ENCODE results near the gene DNAH7. TPM values are rescaled to one million over a fixed set of nuclear protein-coding genes. Genes with fewer than 3 reads are reported as not detected.

The DNAH7 gene
- total and polyA plus RNA-seq, 10 of the 15 experiments (the other 5 are each of a cell fraction or from before 2014, with no cell fraction given): 0.05 to 0.61 (median 0.16) TPM

GRCh38 chr2:195899226-195899625, 169.4 kb downstream of the DNAH7 start (continued):
- no peak for TF ChIP-seq MEF2B (IDR thresholded peaks at IDR 0.05; ENCODE audit: partially characterized antibody, poor library complexity, severe bottlenecking)
- TF ChIP-seq BHLHE40 (IDR thresholded peaks at IDR 0.05; ENCODE audit: borderline replicate concordance in 1 of 2, low read depth in 2 of 2, low read length in 1 of 2): no peak
- TF ChIP-seq CBX5 (IDR thresholded peaks at IDR 0.05; ENCODE audit: low read depth): no peak

- no peak overlapping the region for H3K27ac ChIP-seq (ENCODE audit: control insufficient read depth, insufficient read depth)
- RAD21 ChIA-PET (ENCODE audit: unreplicated experiment): no interaction called here
- no peak for DNase-seq (ENCODE audit: low read depth, low spot score)
- no peaks in the 10 kb centered on the region for H4K20me1 ChIP-seq (ENCODE audit: control insufficient read depth, insufficient read depth)
- in situ Hi-C loops (cut with MboI) (no loop called here), intact Hi-C loops (cut with micrococcal nuclease; ENCODE audit: unreplicated experiment) (no loop called here)
- BruUV-seq (replicated peaks): no TSS peak
- POLR2A ChIA-PET: no interaction called here
- H3K9ac ChIP-seq (ENCODE audit: control insufficient read depth, insufficient read depth, low read length): no peak overlapping the region
- CTCF ChIA-PET: no interaction called here
- no peak overlapping the region for H2AFZ ChIP-seq (ENCODE audit: control insufficient read depth, low read depth, low read length)
- no peaks in the 10 kb centered on the region for H3K4me1 ChIP-seq (ENCODE audit: control insufficient read depth, insufficient read depth, low read length)
- H3K79me2 ChIP-seq (ENCODE audit: control insufficient read depth, insufficient read depth, low read length): no peaks in the 10 kb centered on the region
- WGBS (ENCODE audit: insufficient coverage, insufficient replicate concordance, low lambda C conversion rate, missing lambda C conversion rate): 30% methylated on average over 9 of the region's 9 CpGs
- H3K9me3 ChIP-seq (replicated peaks; ENCODE audit: control insufficient read depth, insufficient read depth, low read length): no peaks in the 10 kb centered on the region
- TF ChIP-seq NFYB (IDR thresholded peaks at IDR 0.05; ENCODE audit: insufficient read depth, low read depth, low read length) (no peak), HDGF (IDR thresholded peaks at IDR 0.05) (no peak), GATAD2B (conservative IDR thresholded peaks at IDR 0.05; ENCODE audit: low read depth) (no peak), ETV6 (conservative IDR thresholded peaks at IDR 0.05 in 1 of 2, IDR thresholded peaks at IDR 0.05 in 1 of 2; ENCODE audit: borderline replicate concordance in 1 of 2, low read depth in 1 of 2) (no peak), CBX5 (IDR thresholded peaks at IDR 0.05; ENCODE audit: low read depth) (no peak), SIX5 (IDR thresholded peaks at IDR 0.05; ENCODE audit: low read depth, low read length, severe bottlenecking) (no peak)
- no peaks in the 10 kb centered on the region for H3K27me3 ChIP-seq (replicated peaks in 1 of 2; ENCODE audit: control insufficient read depth in 2 of 2, insufficient read depth in 2 of 2, low read length in 1 of 2)
- ATAC-seq: no peak
- SMC1A ChIA-PET (ENCODE audit: uncharacterized antibody, unreplicated experiment): no interaction called here
- no peak for FAIRE-seq
- no peak overlapping the region for H3K4me2 ChIP-seq (ENCODE audit: control insufficient read depth, insufficient read depth)
- H3K36me3 ChIP-seq (ENCODE audit: control insufficient read depth in 2 of 2, insufficient read depth in 2 of 2, low read length in 1 of 2): no peaks in the 10 kb centered on the region
- no peak overlapping the region for H3K4me3 ChIP-seq
These were observed 170.0 kb downstream of the DNAH7 start for GRCh38 chr2:195898505-195899191.
